ENCODE results near the gene CACNA1S. TPM values are rescaled to one million over a fixed set of nuclear protein-coding genes. Genes with fewer than 3 reads are reported as not detected.

Gene CACNA1S
- total RNA-seq, 1 donor from 2014 or later, result 0.08 TPM

DNA sequence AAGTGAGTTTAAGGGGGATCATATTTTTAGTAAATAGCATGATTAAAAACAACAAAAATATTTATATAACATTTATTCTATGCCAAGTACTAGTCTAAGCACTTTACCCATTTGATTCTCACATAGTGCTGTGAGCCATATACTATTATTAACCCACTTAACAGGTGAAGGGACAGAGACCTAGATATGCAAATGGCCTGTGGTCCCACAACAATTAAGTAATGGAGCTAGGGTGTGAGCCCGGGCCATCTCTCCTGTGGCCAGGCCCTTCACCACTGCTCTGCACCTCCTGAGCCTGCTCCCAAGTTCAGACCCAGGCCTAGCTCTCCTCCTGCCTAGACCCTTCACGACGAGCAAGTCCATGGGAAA lies 14.2 kb upstream of the CACNA1S start:
- H3K4me1 Mint-ChIP-seq (ENCODE audit: unreplicated experiment), result peaks cover under 1% of the 10 kb centered on the region
- no peak overlapping the region for H3K27ac Mint-ChIP-seq (ENCODE audit: unreplicated experiment)
- H3K9me3 Mint-ChIP-seq (ENCODE audit: unreplicated experiment), result no peaks in the 10 kb centered on the region
- H3K36me3 Mint-ChIP-seq (ENCODE audit: low read depth, unreplicated experiment), result peaks cover 4% of the 10 kb centered on the region
- H3K27me3 Mint-ChIP-seq (ENCODE audit: unreplicated experiment), result peaks cover 9% of the 10 kb centered on the region
- TF ChIP-seq, protein P1, sequence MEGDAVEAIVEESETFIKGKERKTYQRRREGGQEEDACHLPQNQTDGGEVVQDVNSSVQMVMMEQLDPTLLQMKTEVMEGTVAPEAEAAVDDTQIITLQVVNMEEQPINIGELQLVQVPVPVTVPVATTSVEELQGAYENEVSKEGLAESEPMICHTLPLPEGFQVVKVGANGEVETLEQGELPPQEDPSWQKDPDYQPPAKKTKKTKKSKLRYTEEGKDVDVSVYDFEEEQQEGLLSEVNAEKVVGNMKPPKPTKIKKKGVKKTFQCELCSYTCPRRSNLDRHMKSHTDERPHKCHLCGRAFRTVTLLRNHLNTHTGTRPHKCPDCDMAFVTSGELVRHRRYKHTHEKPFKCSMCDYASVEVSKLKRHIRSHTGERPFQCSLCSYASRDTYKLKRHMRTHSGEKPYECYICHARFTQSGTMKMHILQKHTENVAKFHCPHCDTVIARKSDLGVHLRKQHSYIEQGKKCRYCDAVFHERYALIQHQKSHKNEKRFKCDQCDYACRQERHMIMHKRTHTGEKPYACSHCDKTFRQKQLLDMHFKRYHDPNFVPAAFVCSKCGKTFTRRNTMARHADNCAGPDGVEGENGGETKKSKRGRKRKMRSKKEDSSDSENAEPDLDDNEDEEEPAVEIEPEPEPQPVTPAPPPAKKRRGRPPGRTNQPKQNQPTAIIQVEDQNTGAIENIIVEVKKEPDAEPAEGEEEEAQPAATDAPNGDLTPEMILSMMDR (IDR thresholded peaks at IDR 0.05; ENCODE audit: unreplicated experiment), result no peak
- no peak overlapping the region for H3K4me3 Mint-ChIP-seq (ENCODE audit: unreplicated experiment)
- DNase-seq (ENCODE audit: low spot score), result no peak

- H3K36me3 Mint-ChIP-seq (ENCODE audit: low read depth, unreplicated experiment), result no peaks in the 10 kb centered on the region
- TF ChIP-seq, protein P1 (IDR thresholded peaks at IDR 0.05; ENCODE audit: unreplicated experiment), result no peak
- peaks cover 7% of the 10 kb centered on the region for H3K27me3 Mint-ChIP-seq (ENCODE audit: unreplicated experiment)
- no peak overlapping the region for H3K4me3 Mint-ChIP-seq (ENCODE audit: unreplicated experiment)
- no peaks in the 10 kb centered on the region for H3K9me3 Mint-ChIP-seq (ENCODE audit: unreplicated experiment)
- no peak overlapping the region for H3K27ac Mint-ChIP-seq (ENCODE audit: unreplicated experiment)
- no peaks in the 10 kb centered on the region for H3K4me1 Mint-ChIP-seq (ENCODE audit: unreplicated experiment)
- no peak for DNase-seq (ENCODE audit: low spot score)
Measured at GRCh38 chr1:201125800-201126199, 13.6 kb upstream of the CACNA1S start.

- no peak for DNase-seq (ENCODE audit: low spot score)
- H3K4me1 Mint-ChIP-seq (ENCODE audit: unreplicated experiment), result peaks cover 2% of the 10 kb centered on the region
- TF ChIP-seq, protein P1 (IDR thresholded peaks at IDR 0.05; ENCODE audit: unreplicated experiment), result no peak
- no peaks in the 10 kb centered on the region for H3K36me3 Mint-ChIP-seq (ENCODE audit: low read depth, unreplicated experiment)
- no peak overlapping the region for H3K27ac Mint-ChIP-seq (ENCODE audit: unreplicated experiment)
- H3K4me3 Mint-ChIP-seq (ENCODE audit: unreplicated experiment), result no peak overlapping the region
- no peaks in the 10 kb centered on the region for H3K9me3 Mint-ChIP-seq (ENCODE audit: unreplicated experiment)
- peaks cover 7% of the 10 kb centered on the region for H3K27me3 Mint-ChIP-seq (ENCODE audit: unreplicated experiment)
Measured at GRCh38 chr1:201125019-201125418, 12.8 kb upstream of the CACNA1S start.

DNA sequence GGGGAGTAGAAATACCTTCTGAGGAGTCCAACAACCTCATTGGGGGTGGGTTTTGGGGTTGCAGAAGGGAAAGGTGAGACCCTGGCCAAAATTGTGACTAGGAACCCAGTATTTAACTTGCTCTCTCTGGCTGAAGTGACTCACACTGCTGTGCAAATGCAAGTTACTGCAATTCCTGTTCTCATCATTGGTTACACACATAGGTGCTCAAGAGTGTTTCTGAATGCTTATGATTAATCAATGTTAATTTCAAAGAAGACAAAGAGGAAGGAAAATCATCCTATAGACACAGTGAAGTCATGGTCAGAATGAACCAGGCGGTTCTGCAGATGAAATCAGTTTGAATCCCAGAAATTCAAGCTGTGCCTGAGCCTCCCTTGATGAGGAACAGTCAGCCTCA lies 11.6 kb upstream of the CACNA1S start:
- no peaks in the 10 kb centered on the region for H3K36me3 Mint-ChIP-seq (ENCODE audit: low read depth, unreplicated experiment)
- TF ChIP-seq, protein P1 (IDR thresholded peaks at IDR 0.05; ENCODE audit: unreplicated experiment), result no peak
- H3K27ac Mint-ChIP-seq (ENCODE audit: unreplicated experiment), result no peak overlapping the region
- no peak overlapping the region for H3K4me3 Mint-ChIP-seq (ENCODE audit: unreplicated experiment)
- peaks cover 8% of the 10 kb centered on the region for H3K4me1 Mint-ChIP-seq (ENCODE audit: unreplicated experiment)
- no peak for DNase-seq (ENCODE audit: low spot score)
- peaks cover 7% of the 10 kb centered on the region for H3K27me3 Mint-ChIP-seq (ENCODE audit: unreplicated experiment)
- H3K9me3 Mint-ChIP-seq (ENCODE audit: unreplicated experiment), result no peaks in the 10 kb centered on the region

- H3K36me3 Mint-ChIP-seq (ENCODE audit: low read depth, unreplicated experiment), result no peaks in the 10 kb centered on the region
- H3K27ac Mint-ChIP-seq (ENCODE audit: unreplicated experiment), result no peak overlapping the region
- TF ChIP-seq, protein P1 (IDR thresholded peaks at IDR 0.05; ENCODE audit: unreplicated experiment), result no peak
- H3K4me3 Mint-ChIP-seq (ENCODE audit: unreplicated experiment), result no peak overlapping the region
- no peaks in the 10 kb centered on the region for H3K9me3 Mint-ChIP-seq (ENCODE audit: unreplicated experiment)
- peaks cover 2% of the 10 kb centered on the region for H3K27me3 Mint-ChIP-seq (ENCODE audit: unreplicated experiment)
- DNase-seq (ENCODE audit: low spot score), result no peak
- H3K4me1 Mint-ChIP-seq (ENCODE audit: unreplicated experiment), result peaks cover 8% of the 10 kb centered on the region
Measured at GRCh38 chr1:201122321-201122957, 10.2 kb upstream of the CACNA1S start.
